Activated T-cell treated with anti-CD3 and anti-CD28 coated beads for 24 hours (primary cell): Measurements from ENCODE around the gene LACC1.

Source experiments
- DNase-seq: peaks from one replicate; pipeline ENCODE4 v3.0.0-alpha.2; 2020; ENCODE audit warnings: low read depth

Gene LACC1

DNA sequence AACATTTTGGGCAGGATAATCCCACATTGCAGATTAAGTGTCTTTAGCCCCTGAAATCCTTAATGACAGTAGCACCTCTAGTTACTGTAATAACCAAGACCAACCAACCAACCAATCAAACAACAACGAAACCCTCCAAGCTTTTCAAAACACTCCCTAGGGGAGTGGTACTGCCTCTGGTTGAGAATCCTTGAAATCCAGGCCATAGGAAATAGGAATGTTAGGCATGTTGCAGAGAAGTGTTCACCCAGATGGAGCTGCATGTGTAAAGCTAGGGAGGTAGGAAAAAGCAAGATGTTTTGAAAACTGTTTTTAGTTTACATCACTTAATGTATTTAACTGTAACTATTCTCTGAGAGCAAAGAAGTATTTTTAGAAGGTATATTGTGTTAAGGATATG is 4.5 kb downstream of the LACC1 start:
- DNase-seq: no peak

GRCh38 chr13:43894438-43894837 is 14.7 kb downstream of the LACC1 start:
- no peak for DNase-seq

GRCh38 chr13:43895940-43896339 is 16.2 kb downstream of the LACC1 start:
- no peak for DNase-seq

DNA sequence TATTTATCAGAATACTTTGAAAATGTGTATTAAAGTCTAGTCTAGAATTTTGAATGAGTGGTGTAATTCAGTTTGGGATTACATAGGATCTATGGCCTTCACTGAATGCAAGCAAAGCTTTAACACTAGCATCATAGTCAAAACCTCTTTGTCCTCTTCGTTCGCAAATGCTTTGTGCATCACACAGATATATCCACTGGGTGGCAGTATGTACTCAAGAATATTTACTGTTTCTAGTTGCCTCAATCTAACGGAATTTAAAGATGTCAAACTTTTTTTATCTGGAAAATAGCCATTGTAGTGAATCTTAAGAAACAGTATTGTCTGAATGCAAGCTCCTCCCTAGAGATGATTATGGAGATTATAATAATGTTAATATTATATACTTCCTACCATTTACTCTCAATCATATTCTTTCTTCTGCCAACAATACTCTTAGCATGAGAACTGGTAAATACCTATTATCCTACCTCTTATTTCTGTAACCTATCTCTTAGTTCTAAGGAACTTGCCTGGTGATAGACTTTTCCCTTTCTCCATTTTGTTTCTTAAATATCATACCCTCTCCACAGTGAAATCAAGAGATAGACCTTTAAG is 25.8 kb downstream of the LACC1 start:
- peak; percentile 6 for DNase-seq

GRCh38 chr13:43908156-43909126 is 28.7 kb downstream of the LACC1 start:
- DNase-seq: no peak

- no peak for DNase-seq
These were observed 31.2 kb downstream of the LACC1 start for GRCh38 chr13:43910856-43911255.

DNA sequence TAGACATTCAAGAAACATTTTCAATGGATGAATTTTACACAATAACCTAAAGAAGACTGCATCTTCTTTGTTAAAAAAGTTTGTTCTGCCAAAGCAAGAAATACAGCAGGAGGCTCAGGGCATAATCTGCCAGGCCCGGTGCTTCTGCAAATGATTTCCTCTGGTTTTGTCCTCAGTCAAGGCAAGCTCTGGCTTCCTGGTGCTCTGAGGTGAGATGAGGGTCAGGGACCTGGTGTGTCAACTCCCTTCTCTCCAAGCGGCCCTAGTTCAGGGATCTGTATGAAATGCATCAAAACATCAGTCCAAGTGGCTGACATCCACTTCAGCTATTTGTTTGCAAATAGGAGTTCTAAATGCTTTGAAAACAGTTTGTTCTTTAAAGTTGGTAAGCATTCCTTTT is 31.6 kb downstream of the LACC1 start:
- DNase-seq: no peak

DNA sequence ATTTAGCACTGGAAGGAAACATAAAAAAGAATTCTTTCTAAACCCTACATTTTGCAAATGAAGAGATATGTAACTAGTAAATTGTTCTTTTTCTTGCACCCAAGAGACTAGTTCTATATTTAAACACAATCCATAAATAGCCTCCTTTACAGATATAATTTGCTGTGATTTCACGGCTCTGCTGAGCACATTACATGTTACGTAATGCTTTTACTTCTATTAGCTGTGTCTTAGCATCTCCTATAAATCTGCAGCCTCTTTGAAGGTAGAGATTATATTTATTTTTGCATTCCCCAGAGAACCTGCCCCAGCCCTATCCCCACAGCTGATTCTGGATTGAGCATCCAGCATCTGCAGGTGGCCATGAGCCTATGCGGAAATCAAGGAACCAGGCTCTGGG is 32.2 kb downstream of the LACC1 start:
- no peak for DNase-seq

GRCh38 chr13:43915451-43915850 is 35.7 kb downstream of the LACC1 start:
- DNase-seq: no peak

GRCh38 chr13:43916828-43917227 is 37.1 kb downstream of the LACC1 start:
- DNase-seq: no peak

DNA sequence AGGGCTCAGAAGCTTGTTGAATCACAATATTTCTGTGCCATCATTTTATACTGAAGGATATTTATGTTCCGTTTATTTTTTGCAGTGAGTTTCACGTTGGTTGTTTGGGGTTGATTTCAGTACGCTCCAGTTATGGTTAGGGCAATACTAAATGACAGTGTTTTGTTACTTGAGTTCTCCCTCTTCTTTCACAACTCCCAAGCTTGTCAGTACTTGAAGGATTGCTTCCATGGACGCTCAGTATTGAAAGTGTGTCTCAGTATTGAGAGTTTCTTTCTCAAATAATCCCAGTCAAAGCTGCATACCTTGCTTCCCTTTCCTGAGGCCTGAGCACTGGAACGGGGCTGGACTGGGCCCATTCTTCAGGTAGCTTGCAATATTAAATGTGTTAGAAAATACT is 38.9 kb downstream of the LACC1 start:
- no peak for DNase-seq

GRCh38 chr13:43920965-43921674 is 41.4 kb downstream of the LACC1 start:
- no peak for DNase-seq

GRCh38 chr13:43924549-43925245 is 45.0 kb downstream of the LACC1 start:
- no peak for DNase-seq

- no peak for DNase-seq
These were observed 50.2 kb downstream of the LACC1 start for GRCh38 chr13:43929947-43930346.

- no peak for DNase-seq
These were observed 53.7 kb downstream of the LACC1 start for GRCh38 chr13:43933378-43933777.

DNA sequence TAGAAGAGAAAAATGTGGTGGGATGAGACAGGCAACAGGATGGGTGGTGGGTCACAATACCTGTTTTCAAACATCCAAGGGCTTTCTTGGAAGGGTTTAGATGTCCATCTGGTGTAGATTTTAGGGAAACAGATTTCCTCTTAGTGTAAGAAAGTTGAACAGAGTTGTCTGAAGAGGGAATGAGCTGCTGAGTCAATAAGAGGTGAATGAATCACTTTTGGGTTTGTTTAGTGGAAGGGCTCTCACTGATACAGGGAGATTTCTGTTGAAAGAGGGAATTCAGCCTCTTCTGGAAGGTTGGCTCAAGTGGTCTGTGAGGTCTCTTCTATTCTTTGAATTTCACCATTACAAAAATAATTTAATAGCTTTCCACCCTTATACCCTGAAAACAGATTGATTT is 54.6 kb downstream of the LACC1 start:
- DNase-seq: no peak

DNA sequence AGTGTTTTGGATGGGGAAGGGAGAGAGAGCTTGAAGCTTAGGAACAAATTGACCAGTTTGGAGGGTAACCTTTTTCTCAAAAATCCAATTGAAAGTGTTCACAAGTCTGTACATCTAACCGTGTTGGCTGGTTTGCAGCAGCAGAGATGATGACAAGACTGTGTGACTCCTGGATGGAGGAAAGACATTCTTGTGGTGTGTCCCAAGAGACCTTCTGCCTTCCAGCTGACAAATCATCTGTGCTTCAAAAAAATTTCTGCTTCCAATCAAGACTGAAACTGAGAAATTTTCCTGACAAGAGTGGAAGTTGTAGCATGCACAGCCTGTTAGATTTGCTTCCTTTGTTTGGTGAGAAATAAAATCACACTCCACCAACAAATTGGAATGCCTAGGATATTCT is 56.2 kb downstream of the LACC1 start:
- no peak for DNase-seq

GRCh38 chr13:43936647-43937046 is 56.9 kb downstream of the LACC1 start:
- DNase-seq: no peak

DNA sequence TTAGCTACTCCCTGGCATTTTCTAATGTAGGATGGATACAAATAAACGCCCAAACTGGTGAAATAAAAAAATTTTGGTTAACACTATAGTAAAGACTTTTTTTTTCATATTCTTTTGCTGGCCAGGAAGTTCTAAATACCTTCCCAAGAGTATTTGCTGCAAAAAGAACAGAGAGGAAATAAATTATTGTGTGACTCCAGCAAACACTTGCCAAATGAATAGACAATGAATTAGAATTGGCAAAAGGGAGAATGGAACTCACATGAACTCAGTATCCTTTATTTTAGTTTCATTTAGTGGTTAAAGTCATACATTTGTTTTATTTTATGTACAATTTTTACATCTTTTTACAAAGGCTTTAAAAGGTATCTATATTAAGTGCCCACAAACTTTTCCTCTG is 58.1 kb downstream of the LACC1 start:
- no peak for DNase-seq

- no peak for DNase-seq
These were observed 58.7 kb downstream of the LACC1 start for GRCh38 chr13:43938449-43938848.

GRCh38 chr13:43939086-43939485 is 59.4 kb downstream of the LACC1 start:
- no peak for DNase-seq

DNA sequence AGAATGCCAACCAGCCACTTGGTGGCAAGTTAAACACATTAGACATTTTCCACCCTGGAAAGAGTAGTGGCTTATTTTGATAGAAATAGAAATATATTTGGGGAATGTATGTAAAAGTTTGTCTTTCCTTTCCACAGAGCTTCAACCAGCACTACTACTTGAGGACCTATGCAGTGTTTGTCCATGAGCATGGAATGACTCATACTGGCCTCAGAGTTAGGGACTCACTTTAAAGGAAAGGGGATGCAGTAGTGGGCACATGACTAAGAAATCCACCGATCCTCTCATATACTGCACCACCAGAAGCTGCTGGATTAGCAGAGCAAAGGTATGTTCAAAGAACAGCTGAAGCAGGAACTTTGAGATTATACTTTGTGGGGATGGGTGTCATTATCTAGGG is 62.6 kb downstream of the LACC1 start:
- no peak for DNase-seq
